CD4-positive, alpha-beta T cell treated with Interleukin-15 for 4 hours (primary cell): Measurements from ENCODE around the gene ZNF491.
"Not testable (repeated sequence)": the region's sequence is repeated elsewhere in the genome, so short reads cannot be mapped to it uniquely, and the experiment has no call there.

Source experiments
- DNase-seq: peaks from one replicate; pipeline ENCODE4 v3.0.0-alpha.2; 2020; ENCODE audit warnings: low spot score

Gene ZNF491

GRCh38 chr19:11806354-11807098 lies 8.2 kb downstream of the ZNF491 start:
- DNase-seq = no peak

DNA sequence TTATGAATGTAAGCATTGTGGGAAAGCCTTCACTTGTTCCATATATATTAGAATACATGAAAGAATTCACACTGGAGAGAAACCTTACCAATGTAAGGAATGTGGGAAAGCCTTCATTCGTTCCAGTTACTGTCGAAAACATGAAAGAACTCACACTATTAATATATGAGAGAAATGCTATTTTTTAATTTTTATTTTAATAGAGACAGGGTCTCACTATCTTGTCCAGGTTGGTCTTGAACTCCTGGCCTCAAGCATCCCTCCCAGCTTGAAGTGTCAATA lies 8.7 kb downstream of the ZNF491 start:
- no peak for DNase-seq

GRCh38 chr19:11813703-11814028 lies 15.3 kb downstream of the ZNF491 start:
- DNase-seq = no peak

DNA sequence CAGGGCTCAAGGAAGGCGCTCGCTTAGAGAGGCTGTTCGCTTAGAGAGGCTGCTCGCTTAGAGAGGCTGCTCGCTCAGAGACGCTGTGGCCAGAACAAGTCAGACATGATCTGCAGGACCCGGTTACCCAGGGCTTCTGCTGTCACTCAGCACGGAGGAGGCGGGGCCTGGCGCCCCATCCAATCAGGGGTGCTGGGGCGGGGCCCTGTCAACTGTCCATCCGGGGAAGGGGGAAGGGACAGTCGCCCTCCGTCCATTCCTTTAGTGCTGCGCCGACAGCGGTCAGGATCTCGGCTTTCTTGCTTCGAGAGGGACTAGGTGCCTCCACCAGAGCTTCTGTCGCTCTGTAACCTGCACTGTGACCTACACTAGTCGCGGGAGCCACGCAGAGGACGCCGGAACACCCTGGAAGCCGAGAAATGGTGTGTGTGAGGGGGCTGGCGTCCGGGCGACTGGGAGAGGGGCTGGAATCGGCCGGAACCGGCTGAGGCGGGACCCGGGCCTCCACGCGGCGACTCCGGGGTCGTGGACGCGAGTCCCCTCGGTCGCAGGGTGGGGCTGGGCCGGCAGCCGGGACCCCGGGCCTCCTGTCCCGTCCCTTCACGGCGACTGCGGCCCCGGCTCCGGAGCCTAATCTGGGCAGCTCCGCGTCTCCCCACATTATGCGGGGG lies 15.8 kb downstream of the ZNF491 start, which contains the start of gene ZNF440:
TSS of gene ZNF440 (plus strand) at position 245 of the 671 bp plus-strand sequence. CDS start at position 420, 175 bp downstream.
- DNase-seq = peak; percentile 82

DNA sequence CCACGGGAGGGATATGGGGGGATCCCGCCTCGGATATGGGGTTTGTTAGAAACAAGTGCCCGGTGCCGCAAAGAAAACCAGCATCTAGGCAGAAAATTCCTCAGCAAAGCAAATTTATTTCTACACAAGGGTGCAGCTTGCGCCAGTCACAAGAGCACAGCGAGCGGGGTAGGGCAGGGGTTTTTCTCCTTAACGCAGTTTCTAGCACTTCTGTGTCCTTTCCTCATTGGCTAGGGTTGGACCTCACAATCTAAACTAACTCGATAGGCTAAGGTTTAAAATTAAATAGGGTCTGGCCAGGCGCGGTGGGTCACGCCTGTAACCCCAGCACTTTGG lies 16.3 kb downstream of the ZNF491 start:
- DNase-seq = no peak

DNA sequence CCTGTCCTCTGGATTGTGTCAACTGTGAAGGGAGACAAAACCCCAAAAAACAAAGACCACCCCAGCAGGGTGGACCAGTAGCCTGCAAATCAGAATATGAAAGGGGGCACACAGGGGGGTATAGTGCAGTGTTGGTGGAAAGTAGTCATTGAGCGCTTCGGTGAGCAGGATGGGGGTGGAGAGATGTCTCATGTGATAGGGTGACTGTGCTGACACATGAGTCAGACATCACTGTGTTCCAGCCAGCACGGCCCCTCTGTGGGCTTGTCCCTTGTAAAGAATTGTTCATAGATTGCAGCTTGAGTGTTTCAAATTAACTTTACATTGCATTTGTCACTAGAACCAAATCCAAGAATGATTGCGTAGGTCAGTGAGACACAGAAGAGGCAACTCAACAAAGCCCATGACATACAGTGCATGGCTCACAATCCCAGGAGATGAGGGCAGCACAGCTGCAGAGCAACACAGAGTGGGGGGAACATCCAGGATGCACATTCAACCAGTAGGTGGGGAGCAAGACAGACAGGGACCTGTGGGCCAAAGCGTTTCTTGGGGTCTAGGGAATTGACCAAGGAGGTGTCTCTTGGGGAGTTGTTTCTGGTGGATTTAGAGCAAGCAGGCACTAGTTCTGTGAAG lies 23.3 kb downstream of the ZNF491 start:
- DNase-seq = no peak

DNA sequence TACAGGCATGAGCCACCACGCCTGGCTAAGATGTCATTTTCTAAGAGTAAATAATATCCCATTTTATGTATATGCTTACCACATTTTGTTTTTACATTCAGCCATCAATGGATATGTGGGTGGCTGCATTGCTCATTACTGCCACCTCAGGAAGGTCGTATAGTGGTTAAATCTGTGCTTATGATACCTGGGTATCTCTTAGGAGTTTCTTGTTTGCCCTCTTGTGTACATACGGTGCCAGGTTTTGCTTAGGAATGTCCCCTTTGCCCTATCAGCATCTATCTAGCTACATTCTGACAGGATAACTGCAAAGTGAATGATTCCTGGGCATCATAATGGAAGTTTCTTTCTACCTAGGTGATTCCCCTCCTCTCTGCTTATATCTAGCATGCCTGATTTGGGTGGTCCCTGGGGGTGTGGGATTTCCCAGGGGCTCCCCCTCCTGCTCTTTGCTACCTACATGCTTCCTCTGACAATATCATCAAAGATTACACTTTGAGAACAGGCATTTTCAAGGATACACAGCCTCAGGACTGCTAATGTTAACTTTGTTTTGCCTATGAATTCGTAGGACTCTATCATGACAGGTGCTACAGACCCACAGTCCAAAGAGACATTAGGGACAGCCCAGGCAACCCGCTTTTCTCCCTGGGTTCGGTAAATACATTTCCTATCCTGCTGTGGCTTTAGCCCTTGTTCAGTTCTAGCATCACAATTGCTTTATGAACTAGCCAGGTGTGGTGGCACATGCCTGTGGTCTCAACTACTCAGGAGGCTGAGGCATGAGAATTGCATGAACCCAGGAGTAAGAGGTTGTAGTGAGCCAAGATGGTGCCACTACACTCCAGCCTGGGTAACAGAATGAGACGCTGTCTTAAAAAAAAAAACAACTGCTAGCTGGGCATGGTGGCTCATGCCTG lies 30.9 kb downstream of the ZNF491 start:
- not testable (repeated sequence) for DNase-seq

- no peak for DNase-seq
These were observed 34.1 kb downstream of the ZNF491 start for GRCh38 chr19:11832253-11832912.

DNA sequence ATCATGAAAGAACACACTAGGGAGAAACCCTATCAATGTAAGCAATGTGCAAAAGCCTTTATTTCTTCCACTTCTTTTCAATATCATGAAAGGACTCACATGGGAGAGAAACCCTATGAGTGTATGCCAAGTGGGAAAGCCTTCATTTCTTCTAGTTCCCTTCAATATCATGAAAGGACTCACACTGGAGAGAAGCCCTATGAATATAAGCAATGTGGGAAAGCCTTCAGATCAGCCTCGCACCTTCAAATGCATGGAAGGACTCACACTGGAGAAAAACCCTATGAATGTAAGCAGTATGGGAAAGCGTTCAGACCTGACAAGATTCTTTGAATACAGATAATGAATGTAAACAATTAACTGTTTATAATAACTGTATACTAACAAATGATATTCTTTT lies 35.2 kb downstream of the ZNF491 start:
- DNase-seq = no peak

GRCh38 chr19:11835626-11836066 lies 37.3 kb downstream of the ZNF491 start:
- not testable (repeated sequence) for DNase-seq

DNA sequence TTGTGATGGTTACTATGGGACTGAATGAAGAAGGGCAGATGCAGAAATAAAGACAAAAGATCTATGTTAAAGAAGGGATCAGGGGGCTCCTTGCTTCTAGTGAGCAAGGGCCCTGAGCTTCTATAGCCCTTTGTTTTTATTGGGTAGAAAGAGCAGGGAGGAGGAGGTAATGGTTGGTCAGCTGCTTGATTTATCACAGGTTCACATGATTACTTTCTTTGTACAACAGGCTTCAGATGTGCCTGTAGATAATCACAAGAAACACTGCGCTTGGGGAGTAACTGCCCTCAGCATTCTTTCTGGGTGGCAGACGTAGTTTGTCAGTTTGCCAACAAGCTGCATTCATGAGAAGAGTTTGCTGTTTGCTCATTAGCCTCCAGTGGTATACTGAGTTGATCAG lies 45.4 kb downstream of the ZNF491 start:
- no peak for DNase-seq

DNA sequence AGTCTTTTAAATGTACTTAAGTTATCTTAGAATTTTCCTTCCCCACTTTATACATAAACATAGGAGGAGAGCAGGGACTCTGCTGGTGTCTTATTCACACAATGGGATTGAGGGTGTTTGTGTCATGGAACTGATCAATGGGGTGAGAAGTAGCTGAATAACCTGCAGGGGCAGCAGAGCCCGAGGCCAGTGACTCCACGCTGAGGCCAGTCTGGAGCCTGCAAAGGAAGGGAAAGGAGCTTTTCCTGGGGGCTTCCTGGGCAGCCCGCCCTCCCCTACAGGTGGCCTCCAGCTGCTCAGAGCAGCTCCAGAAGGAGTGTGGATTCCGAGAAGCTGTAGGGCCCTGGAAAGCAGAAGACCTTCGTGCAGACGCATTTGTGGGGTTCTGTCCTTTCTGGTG lies 49.3 kb downstream of the ZNF491 start:
- not testable (repeated sequence) for DNase-seq

GRCh38 chr19:11848200-11848593 lies 49.9 kb downstream of the ZNF491 start:
- no peak for DNase-seq

DNA sequence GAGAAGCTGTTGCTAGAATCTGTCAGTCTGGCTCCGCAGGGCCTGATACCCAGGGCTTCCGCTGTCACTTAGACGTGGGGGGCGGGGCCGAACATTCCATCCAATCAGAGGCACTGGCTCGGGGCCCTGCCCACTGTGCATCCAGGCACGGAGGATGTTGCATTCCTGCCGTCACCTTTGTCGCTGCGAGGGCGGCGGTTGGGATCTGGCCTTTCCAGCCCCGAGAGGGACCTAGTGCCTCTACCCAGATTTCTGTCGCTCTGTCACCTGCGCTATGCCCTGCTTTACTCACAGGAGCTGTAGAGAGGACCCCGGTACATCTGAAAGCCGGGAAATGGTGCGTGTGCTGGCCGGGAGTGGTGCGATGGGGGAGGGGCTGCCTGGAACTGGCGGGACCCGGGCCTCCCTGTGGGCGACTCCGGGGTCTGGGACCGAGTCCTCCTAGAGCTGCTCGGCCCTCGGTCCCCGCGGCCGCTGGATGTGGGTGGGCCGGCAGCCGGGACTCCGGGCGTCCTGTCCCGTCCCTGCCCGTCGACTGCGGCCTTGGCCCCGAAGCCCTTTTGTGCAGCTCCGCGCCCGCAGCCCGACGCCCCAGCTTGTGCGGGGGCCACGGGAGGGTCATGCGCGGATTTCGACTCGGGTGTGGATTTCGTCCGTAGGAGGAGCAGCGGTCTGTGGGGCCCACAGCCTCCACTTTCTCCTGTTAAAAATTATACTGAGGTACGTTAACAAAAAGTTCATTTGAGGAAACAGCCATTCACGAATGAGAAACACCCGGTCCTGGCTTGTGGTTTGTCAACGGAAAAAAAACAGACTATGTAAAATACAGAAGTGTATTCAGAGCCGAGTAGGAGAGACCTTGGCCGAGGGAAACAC lies 50.5 kb downstream of the ZNF491 start, which contains the start of gene ZNF439:
TSS of gene ZNF439 (plus strand) at position 133 of the 876 bp plus-strand sequence. CDS start at position 275, 142 bp downstream.
- peak; percentile 85 for DNase-seq

DNA sequence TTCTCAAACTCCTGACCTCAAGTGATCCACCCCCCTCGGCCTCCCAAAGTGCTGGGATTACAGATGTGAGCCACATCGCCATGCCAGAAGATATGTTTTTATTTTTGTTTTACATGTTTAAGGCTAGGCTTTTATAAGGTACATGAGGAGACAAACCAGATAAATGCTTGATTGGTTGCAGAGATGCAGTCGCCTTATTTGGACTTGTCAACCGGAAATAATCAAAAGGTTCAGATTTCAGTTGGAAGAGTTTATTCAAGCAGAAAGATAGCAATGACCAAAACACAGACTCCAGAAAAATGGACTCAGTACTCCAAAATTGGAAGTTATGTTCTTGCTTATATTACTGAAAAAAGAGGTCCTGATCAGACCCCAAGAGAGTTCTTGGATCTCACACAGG lies 52.0 kb downstream of the ZNF491 start:
- not testable (repeated sequence) for DNase-seq

DNA sequence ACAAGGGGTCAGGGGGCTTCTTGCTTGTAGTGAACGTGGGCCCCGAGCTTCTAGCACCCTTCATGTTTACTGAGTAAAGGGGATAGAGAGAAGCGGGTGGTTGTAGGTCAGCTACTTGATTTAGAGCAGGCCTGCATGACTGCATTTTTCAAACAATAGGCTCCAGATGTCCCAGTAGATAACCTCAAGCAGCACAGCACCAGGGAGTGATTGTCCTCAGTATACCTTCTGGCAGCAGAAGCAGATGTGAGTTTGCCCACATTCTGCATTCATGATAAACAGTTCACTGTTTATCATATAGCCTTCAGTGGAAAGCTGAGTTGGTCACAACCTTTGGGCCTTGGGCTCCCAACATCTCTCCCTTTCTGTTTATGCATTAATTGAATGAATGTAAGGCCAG lies 55.0 kb downstream of the ZNF491 start:
- DNase-seq = no peak

DNA sequence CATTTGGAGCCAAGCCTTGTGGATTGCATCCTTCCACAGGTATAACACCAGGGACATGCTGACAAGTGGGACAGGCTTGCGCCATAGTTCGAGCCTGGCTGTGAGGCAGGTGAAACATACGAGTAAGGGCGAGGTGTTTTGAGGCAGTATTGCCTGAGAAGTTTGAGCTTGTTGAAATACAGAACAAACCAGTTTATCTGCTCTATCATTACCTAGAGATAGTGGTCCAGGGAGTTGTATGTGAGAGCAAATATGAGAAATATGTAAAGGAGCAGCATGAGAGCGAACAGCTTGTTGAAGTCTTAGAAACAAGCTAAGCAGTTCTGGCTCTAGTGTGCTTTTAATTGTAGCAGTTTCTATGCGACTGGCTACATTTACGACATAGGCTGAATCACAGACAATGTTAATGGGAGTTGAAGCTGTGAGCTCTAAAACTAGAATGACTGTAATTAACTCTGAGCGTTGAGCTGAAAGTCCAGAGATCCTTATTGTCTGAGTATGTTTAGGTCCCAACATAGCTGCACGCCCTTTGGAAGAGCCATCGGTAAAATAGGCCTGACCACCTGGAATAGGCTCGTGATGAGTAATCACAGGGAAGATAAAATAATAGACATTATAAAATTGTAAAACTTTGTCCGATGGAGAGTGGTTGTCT lies 58.4 kb downstream of the ZNF491 start:
- DNase-seq = no peak
